ENCODE measurements around the gene CWF19L1. TPM values are rescaled to one million over a fixed set of nuclear protein-coding genes. Genes with fewer than 3 reads are reported as not detected.

CWF19L1 gene
- total RNA-seq, 2 donors from 2014 or later = 31.6 to 35.4 TPM

DNA sequence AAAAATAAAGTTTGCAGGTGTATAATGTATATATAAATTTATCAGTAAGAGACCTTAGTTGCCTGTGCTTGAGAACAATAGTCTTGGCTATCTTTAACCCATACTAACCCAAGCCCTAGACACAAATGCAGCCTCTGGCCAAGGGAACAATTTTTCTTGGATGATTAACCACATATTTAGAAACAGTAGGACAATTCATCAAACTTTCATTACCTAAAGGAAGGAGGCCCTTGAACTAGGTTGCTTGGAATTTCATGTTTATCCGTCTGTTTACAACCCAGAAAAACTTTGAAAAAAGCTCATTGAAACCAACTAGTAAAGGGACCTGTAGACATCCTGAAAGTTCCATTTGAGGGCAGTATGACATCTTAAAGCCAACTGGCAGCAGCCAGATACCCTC is 72.7 kb downstream of the CWF19L1 start:
- no peak for DNase-seq
- Mint-ChIP-seq H3K27ac (no peak overlapping the region), H3K27me3 (ENCODE audit: insufficient read depth) (no peaks in the 10 kb centered on the region), H3K4me3 (no peak overlapping the region), H3K4me1 (no peaks in the 10 kb centered on the region), H3K36me3 (ENCODE audit: low read depth) (peaks cover 50% of the 10 kb centered on the region), H3K9me3 (no peaks in the 10 kb centered on the region)
- H3K27ac ChIP-seq (ENCODE audit: low read depth, low read length) = no peak overlapping the region
- peaks cover 81% of the 10 kb centered on the region for H3K36me3 ChIP-seq (ENCODE audit: control insufficient read depth, insufficient read depth, low read length)
- TF ChIP-seq, protein P1, sequence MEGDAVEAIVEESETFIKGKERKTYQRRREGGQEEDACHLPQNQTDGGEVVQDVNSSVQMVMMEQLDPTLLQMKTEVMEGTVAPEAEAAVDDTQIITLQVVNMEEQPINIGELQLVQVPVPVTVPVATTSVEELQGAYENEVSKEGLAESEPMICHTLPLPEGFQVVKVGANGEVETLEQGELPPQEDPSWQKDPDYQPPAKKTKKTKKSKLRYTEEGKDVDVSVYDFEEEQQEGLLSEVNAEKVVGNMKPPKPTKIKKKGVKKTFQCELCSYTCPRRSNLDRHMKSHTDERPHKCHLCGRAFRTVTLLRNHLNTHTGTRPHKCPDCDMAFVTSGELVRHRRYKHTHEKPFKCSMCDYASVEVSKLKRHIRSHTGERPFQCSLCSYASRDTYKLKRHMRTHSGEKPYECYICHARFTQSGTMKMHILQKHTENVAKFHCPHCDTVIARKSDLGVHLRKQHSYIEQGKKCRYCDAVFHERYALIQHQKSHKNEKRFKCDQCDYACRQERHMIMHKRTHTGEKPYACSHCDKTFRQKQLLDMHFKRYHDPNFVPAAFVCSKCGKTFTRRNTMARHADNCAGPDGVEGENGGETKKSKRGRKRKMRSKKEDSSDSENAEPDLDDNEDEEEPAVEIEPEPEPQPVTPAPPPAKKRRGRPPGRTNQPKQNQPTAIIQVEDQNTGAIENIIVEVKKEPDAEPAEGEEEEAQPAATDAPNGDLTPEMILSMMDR (conservative IDR thresholded peaks at IDR 0.05) = no peak
- WGBS, 2 experiments (ENCODE audit: insufficient coverage in 1 of 2, insufficient read length in 1 of 2) = 96 to 100% methylated on average over 1 of the region's 1 CpG
- H3K9ac ChIP-seq (ENCODE audit: extremely low read depth, low read length, poor library complexity, severe bottlenecking) = no peak overlapping the region
- H3K4me1 ChIP-seq (ENCODE audit: control insufficient read depth, insufficient read depth, low read length) = no peaks in the 10 kb centered on the region
- no peaks in the 10 kb centered on the region for H3K27me3 ChIP-seq (ENCODE audit: control insufficient read depth, insufficient read depth, low read length, poor library complexity, severe bottlenecking)
- H3K4me3 ChIP-seq (ENCODE audit: low read length) = no peak overlapping the region
- no peaks in the 10 kb centered on the region for H3K9me3 ChIP-seq (ENCODE audit: control insufficient read depth, low read length)

DNA sequence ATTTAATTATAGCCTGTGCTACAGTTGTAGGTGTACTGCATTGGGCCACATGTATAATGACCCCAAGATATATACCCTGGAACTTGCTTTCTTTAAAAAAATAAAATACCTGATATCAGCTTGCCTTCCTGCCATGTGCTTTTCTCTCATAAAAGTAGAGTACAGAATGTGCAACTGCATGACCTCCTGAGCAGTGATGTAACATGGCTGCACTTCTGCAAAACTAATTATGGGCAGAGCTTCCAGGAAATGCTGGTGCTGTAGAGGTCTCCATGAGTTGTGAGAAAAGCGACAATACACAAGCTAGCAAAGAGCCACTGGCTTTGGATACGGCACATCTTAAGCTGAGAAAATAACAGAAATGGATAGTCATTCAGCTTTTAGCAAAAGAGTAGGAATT is 75.1 kb downstream of the CWF19L1 start:
- no peak overlapping the region for H3K4me3 Mint-ChIP-seq
- H3K27me3 ChIP-seq (ENCODE audit: control insufficient read depth, insufficient read depth, low read length, poor library complexity, severe bottlenecking) = no peaks in the 10 kb centered on the region
- no peak overlapping the region for H3K9ac ChIP-seq (ENCODE audit: extremely low read depth, low read length, poor library complexity, severe bottlenecking)
- H3K27me3 Mint-ChIP-seq (ENCODE audit: insufficient read depth) = no peaks in the 10 kb centered on the region
- H3K36me3 ChIP-seq (ENCODE audit: control insufficient read depth, insufficient read depth, low read length) = peaks cover 81% of the 10 kb centered on the region
- no peak overlapping the region for H3K4me3 ChIP-seq (ENCODE audit: low read length)
- H3K4me1 Mint-ChIP-seq = no peaks in the 10 kb centered on the region
- H3K9me3 ChIP-seq (ENCODE audit: control insufficient read depth, low read length) = no peaks in the 10 kb centered on the region
- no peaks in the 10 kb centered on the region for H3K4me1 ChIP-seq (ENCODE audit: control insufficient read depth, insufficient read depth, low read length)
- TF ChIP-seq, protein P1 (conservative IDR thresholded peaks at IDR 0.05) = no peak
- 90 to 92% methylated on average over 2 of the region's 2 CpGs for WGBS, 2 experiments (ENCODE audit: insufficient coverage in 1 of 2, insufficient read length in 1 of 2)
- H3K27ac Mint-ChIP-seq = no peak overlapping the region
- DNase-seq = no peak
- H3K36me3 Mint-ChIP-seq (ENCODE audit: low read depth) = peaks cover 54% of the 10 kb centered on the region
- no peak overlapping the region for H3K27ac ChIP-seq (ENCODE audit: low read depth, low read length)
- no peaks in the 10 kb centered on the region for H3K9me3 Mint-ChIP-seq

DNA sequence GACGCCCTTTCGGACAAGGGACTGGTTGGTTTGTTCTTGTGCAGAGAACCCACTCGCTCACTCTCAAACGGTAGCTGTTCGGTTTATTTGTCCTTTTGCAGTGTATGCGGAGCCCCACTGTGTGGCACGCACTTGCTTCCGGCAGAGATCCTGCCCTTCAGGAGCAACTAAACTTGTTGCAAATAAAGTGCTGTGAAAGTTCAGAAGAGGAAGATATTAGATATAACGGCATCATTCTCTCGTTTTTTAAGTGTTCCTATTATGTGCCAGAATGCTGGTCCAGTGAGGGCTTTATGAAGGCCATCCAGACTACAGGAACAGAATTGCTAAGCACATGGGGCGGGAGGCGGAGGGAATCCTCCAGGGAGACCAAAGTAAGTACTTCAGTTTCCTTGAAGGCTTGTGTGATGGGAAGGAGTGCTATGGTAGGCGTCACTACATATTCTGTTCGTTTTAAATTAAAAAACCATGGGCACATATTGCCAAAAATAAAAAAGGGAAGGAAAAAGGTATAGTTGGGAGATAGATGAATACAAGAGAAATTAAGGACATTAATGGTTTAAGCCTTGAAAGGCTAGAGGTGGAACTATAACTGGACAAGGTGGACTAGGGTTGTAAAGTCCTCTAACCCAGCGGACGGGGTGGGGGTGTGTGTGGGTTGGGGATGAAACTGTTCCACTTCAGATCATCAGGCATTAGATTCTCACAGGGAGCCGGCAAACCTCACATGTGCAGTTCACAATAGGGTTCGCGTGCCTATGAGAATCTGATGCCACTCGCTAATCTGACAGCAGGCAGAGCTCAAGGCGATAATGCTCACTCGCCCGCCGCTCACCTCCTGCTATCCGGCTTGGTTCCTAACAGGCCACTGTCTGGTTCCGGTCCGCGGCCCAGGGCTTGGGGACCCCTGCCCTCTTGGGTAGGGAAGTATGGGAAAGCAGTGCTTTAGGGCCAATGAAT is 80.9 kb downstream of the CWF19L1 start:
- H3K4me1 ChIP-seq (ENCODE audit: control insufficient read depth, insufficient read depth, low read length) = no peaks in the 10 kb centered on the region
- TF ChIP-seq, protein P1 (conservative IDR thresholded peaks at IDR 0.05) = no peak
- Mint-ChIP-seq H3K36me3 (ENCODE audit: low read depth) (peaks cover 40% of the 10 kb centered on the region), H3K27ac (peak overlapping the region; percentile 97), H3K27me3 (ENCODE audit: insufficient read depth) (no peaks in the 10 kb centered on the region), H3K4me1 (peaks cover 13% of the 10 kb centered on the region), H3K4me3 (peak overlapping the region; percentile 84), H3K9me3 (no peaks in the 10 kb centered on the region)
- peaks cover 65% of the 10 kb centered on the region for H3K36me3 ChIP-seq (ENCODE audit: control insufficient read depth, insufficient read depth, low read length)
- H3K9me3 ChIP-seq (ENCODE audit: control insufficient read depth, low read length) = no peaks in the 10 kb centered on the region
- H3K27ac ChIP-seq (ENCODE audit: low read depth, low read length) = peak overlapping the region; percentile 81
- H3K9ac ChIP-seq (ENCODE audit: extremely low read depth, low read length, poor library complexity, severe bottlenecking) = peak overlapping the region; percentile 75
- H3K27me3 ChIP-seq (ENCODE audit: control insufficient read depth, insufficient read depth, low read length, poor library complexity, severe bottlenecking) = no peaks in the 10 kb centered on the region
- 48 to 51% methylated on average over 16 to 28 of the region's 28 CpGs for WGBS, 2 experiments (ENCODE audit: insufficient coverage in 1 of 2, insufficient read length in 1 of 2)
- DNase-seq = peak; percentile 40
- H3K4me3 ChIP-seq (ENCODE audit: low read length) = peak overlapping the region; percentile 97
